Sigmoid colon (tissue), 3 donors: ENCODE data around the gene NOL6.

ENCODE experiments used
- CTCF ChIP-seq, 4 experiments: fragments of 450-650 bp in 3 of 4; fragments of 200-600 bp in 1 of 4; IDR thresholded peaks; one replicate each; pipeline ENCODE4 v1.5.1; 2016 to 2019; ENCODE audit warnings: antibody characterized with exemption in 4 of 4, mild to moderate bottlenecking in 3 of 4, moderate library complexity in 2 of 4
- POLR2A ChIP-seq, 2 donors: fragments of 450-650 bp; IDR thresholded peaks; one replicate each; pipeline ENCODE4 v1.6.1; 2016; ENCODE audit warnings: antibody characterized with exemption in 2 of 2, mild to moderate bottlenecking in 2 of 2, moderate library complexity in 2 of 2

- TF ChIP-seq CTCF (IDR thresholded peaks at IDR 0.05) (no peak), POLR2A (IDR thresholded peaks at IDR 0.05) (no peak)
These were observed 42.8 kb downstream of the NOL6 start for GRCh38 chr9:33430942-33431341.
